Esophagus squamous epithelium (tissue), 4 donors: Measurements from ENCODE around the gene VAT1L.

ENCODE experiments used
- CTCF ChIP-seq, 6 experiments: fragments of 450-650 bp in 4 of 6; fragments of 200-600 bp in 2 of 6; sonication (generic) in 2 of 6; IDR thresholded peaks; one replicate each; pipeline ENCODE4 v1.5.1; 2016 to 2019; ENCODE audit warnings: antibody characterized with exemption in 6 of 6, mild to moderate bottlenecking in 4 of 6, moderate library complexity in 4 of 6
- POLR2A ChIP-seq, 4 donors: fragments of 450-650 bp; IDR thresholded peaks; one replicate each; pipeline ENCODE4 v1.6.1; 2017; ENCODE audit warnings: antibody characterized with exemption in 4 of 4, mild to moderate bottlenecking in 4 of 4, moderate library complexity in 3 of 4

- TF ChIP-seq CTCF (IDR thresholded peaks at IDR 0.05): no peak
- no peak for TF ChIP-seq POLR2A (IDR thresholded peaks at IDR 0.05)
These were observed 69.7 kb downstream of the VAT1L start for GRCh38 chr16:77858060-77858459.
